Stimulated activated CD4-positive, alpha-beta T cell treated with anti-CD3 and anti-CD28 coated beads, TNF-alpha, amount 100 ng/mL, for 1 hour (primary cell): ENCODE data around the gene IDS.

Experiments
- DNase-seq, 3 donors: peaks; one replicate each; pipeline ENCODE4 v3.0.0-alpha.2; 2020; ENCODE audit warnings: low read depth in 3 of 3, low spot score in 1 of 3

Gene IDS

GRCh38 chrX:149461746-149462145 lies 43.4 kb downstream of the IDS start:
- no peak for DNase-seq

- DNase-seq = no peak
Observed at GRCh38 chrX:149458586-149458985, 46.5 kb downstream of the IDS start.

GRCh38 chrX:149456476-149457245 lies 48.4 kb downstream of the IDS start:
- DNase-seq = no peak

GRCh38 chrX:149455934-149456333 lies 49.2 kb downstream of the IDS start:
- no peak for DNase-seq

- DNase-seq = no peak
Observed at GRCh38 chrX:149453906-149454822, 50.9 kb downstream of the IDS start.

GRCh38 chrX:149453030-149453429 lies 52.1 kb downstream of the IDS start:
- DNase-seq = no peak

- DNase-seq = no peak
Observed at GRCh38 chrX:149433451-149433850, 71.7 kb downstream of the IDS start.

GRCh38 chrX:149433051-149433450 lies 72.1 kb downstream of the IDS start:
- DNase-seq = no peak
